RWPE2 (cell line): ENCODE measurements around the gene TFCP2.

Experiments
- ATAC-seq: fragments of 200-7000 bp; cut with Tn5 transposase; 3 replicates; pipeline ENCODE4 v1.9.1; 2021; ENCODE audit warnings: low read depth
- DNase-seq: peaks from one replicate; pipeline ENCODE4 v3.0.0-alpha.2; 2020; ENCODE audit warnings: low spot score
- H3K27ac ChIP-seq: fragments of 450-650 bp; 2 replicates; pipeline ENCODE4 v1.5.1; 2017; ENCODE audit warnings: mild to moderate bottlenecking; ENCODE audit not compliant: poor library complexity, severe bottlenecking
- H3K27me3 ChIP-seq: fragments of 250-450 bp; sonication (Bioruptor Pico); 2 replicates; pipeline ENCODE4 v1.5.1; 2021; ENCODE audit warnings: mild to moderate bottlenecking, moderate library complexity; ENCODE audit not compliant: insufficient read depth, poor library complexity, severe bottlenecking
- H3K36me3 ChIP-seq: fragments of 250-450 bp; sonication (Bioruptor Pico); 2 replicates; pipeline ENCODE4 v1.5.1; 2020; ENCODE audit warnings: low read depth, mild to moderate bottlenecking, moderate library complexity
- H3K4me1 ChIP-seq: fragments of 250-450 bp; sonication (Bioruptor Pico); 2 replicates; pipeline ENCODE4 v1.5.1; 2021; ENCODE audit warnings: mild to moderate bottlenecking, moderate library complexity; ENCODE audit not compliant: insufficient read depth, poor library complexity, severe bottlenecking
- H3K4me3 ChIP-seq: fragments of 250-450 bp; sonication (Bioruptor Pico); 2 replicates; pipeline ENCODE4 v1.5.1; 2021; ENCODE audit warnings: mild to moderate bottlenecking, moderate library complexity; ENCODE audit not compliant: severe bottlenecking
- H3K9me3 ChIP-seq: fragments of 250-450 bp; sonication (Bioruptor Pico); 2 replicates; pipeline ENCODE4 v1.5.1; 2021; ENCODE audit warnings: mild to moderate bottlenecking, moderate library complexity; ENCODE audit not compliant: severe bottlenecking
- TF ChIP-seq, protein P1 (sequence below): fragments of 450-650 bp; IDR thresholded peaks from one replicate; pipeline ENCODE4 v1.5.1; 2017; ENCODE audit warnings: mild to moderate bottlenecking, moderate library complexity; ENCODE audit not compliant: poor library complexity, severe bottlenecking

TFCP2 gene

DNA sequence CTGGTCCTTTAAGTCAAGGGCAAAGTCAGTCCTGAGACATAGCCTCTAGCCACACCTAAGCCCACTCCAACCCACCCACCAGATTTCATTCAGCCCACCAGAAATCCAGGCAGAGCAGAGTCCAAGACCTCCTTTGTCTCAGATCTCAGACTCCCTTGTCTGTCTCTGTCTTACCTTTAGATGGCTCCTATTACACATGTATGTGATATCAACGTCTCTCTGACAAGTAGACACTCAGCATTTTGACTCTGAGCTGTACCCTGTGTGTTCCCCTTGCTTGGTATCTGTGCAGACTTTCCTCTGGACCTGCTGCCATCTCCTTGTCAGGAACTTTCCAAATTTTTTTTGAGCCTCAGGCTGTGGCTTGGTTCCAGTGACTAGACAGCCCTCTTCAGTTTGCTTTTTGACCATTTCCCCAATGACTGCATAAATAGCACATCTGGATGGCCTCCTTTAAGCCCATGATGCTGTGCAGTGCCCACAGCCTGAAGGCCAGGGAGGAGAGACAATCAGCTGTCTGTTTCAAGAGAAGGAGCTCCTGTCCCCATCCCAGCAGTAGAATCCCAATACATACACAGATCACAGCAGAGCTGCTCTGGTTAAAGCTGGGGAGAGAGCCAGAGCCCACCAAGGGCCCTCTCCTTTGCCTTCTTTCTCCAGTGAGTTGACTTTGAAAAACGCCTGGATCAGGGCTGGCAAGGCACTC, 37.9 kb upstream of the TFCP2 start:
- H3K4me1 ChIP-seq: no peaks in the 10 kb centered on the region
- TF ChIP-seq, protein P1, sequence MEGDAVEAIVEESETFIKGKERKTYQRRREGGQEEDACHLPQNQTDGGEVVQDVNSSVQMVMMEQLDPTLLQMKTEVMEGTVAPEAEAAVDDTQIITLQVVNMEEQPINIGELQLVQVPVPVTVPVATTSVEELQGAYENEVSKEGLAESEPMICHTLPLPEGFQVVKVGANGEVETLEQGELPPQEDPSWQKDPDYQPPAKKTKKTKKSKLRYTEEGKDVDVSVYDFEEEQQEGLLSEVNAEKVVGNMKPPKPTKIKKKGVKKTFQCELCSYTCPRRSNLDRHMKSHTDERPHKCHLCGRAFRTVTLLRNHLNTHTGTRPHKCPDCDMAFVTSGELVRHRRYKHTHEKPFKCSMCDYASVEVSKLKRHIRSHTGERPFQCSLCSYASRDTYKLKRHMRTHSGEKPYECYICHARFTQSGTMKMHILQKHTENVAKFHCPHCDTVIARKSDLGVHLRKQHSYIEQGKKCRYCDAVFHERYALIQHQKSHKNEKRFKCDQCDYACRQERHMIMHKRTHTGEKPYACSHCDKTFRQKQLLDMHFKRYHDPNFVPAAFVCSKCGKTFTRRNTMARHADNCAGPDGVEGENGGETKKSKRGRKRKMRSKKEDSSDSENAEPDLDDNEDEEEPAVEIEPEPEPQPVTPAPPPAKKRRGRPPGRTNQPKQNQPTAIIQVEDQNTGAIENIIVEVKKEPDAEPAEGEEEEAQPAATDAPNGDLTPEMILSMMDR: no peak
- ATAC-seq (peak; percentile 27; the same call in 1 of the 3 replicates), DNase-seq (no peak)
- no peaks in the 10 kb centered on the region for H3K36me3 ChIP-seq
- H3K27me3 ChIP-seq: no peaks in the 10 kb centered on the region
- H3K27ac ChIP-seq: no peak overlapping the region
- no peak overlapping the region for H3K4me3 ChIP-seq
- no peaks in the 10 kb centered on the region for H3K9me3 ChIP-seq

DNA sequence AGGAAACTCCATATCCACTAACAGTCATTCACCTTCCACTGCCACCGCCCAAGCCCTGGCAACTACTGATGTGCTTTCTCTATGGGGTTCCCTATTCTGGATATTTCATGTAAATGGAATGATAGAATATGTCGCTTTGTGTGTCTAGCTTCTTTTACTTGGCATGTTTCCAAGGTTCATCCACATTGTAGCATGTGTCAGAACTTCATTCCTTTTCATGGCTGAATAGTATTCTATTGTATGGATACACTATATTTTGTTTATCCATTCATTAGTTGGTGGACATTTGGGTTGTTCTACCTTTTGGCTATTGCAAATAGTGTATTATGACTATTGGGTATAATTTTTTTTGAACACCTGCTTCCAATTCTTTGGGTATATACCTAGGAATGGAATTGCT, 36.3 kb upstream of the TFCP2 start:
- DNase-seq: no peak
- TF ChIP-seq, protein P1: no peak
- Histone ChIP-seq H3K27ac (no peak overlapping the region), H3K36me3 (no peaks in the 10 kb centered on the region), H3K9me3 (no peaks in the 10 kb centered on the region), H3K4me1 (no peaks in the 10 kb centered on the region), H3K4me3 (no peak overlapping the region), H3K27me3 (no peaks in the 10 kb centered on the region)
- ATAC-seq: no peak

DNA sequence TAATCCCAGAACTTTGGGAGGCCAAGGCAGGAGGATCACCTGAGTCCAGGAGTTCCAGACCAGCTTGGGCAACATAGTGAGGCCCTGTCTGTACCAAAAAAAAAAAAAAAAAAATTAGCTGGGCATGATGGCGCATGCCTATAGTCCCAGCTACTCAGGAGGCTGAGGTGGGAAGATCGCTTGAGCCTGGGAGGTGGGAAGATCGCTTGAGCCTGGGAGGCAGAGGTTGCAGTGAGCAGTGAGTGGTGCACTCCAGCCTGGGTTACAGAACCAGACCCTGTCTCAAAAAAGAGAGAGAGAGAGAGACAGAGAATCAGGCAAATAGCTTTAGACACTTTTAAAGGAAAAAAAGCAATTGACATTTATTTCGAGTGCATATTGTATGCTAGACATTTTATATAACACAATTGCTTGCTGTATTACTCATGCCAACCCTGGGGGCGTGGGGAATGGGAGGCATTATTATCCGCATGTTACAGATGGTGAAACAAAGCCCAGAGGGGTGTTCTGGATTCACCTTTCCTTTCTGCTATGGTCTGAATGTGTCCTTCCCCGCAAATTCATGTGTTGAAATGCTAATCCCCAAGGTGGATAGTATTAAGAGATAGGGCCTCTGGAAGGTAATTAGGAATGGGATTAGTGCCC, 35.2 kb upstream of the TFCP2 start:
- H3K4me1 ChIP-seq: no peaks in the 10 kb centered on the region
- DNase-seq (no peak), ATAC-seq (no peak)
- H3K4me3 ChIP-seq: no peak overlapping the region
- H3K27me3 ChIP-seq: no peaks in the 10 kb centered on the region
- no peak overlapping the region for H3K27ac ChIP-seq
- TF ChIP-seq, protein P1: no peak
- H3K9me3 ChIP-seq: no peaks in the 10 kb centered on the region
- no peaks in the 10 kb centered on the region for H3K36me3 ChIP-seq

DNA sequence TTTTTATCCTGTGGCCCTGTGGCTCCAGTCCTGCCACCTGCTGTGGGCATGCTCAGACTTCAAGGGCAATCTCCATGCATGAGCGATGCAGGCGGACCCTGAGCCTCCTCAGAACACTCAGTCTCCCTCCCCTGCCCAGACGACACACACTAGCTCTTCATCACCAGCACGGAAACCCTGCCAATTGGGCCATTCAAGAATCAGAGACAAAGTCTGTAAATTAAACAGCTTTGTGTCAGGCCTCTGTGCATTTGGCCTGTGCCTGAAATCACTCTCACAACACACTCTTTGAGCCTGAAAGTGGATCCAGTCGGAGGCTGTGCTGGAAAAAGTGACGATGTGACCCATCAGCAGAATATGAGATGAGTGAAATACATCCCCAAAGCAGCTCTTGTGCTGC, 32.4 kb upstream of the TFCP2 start:
- ATAC-seq: no peak
- TF ChIP-seq, protein P1: no peak
- Histone ChIP-seq H3K27me3 (no peaks in the 10 kb centered on the region), H3K36me3 (no peaks in the 10 kb centered on the region), H3K9me3 (no peaks in the 10 kb centered on the region), H3K27ac (no peak overlapping the region), H3K4me3 (no peak overlapping the region), H3K4me1 (no peaks in the 10 kb centered on the region)
- no peak for DNase-seq

DNA sequence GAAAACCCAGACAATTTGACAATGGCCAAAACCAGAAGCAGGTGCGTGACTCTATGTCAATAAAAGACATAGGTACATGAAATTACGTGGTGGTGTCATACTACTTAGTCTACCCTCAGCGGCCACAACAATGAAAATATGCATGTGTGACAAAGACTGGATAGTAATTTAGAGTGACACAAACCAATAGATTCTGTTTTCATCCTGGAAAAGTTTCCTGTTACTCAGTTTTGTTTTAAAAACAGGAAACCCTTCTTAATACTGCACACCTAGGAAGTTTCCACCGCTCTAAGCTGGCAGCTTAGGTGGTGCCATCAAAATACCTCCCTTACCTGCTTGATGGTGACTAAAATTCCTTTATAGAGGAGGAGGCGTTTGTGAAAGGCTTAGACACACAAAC, 29.8 kb upstream of the TFCP2 start:
- no peak overlapping the region for H3K4me3 ChIP-seq
- no peaks in the 10 kb centered on the region for H3K9me3 ChIP-seq
- H3K27me3 ChIP-seq: no peaks in the 10 kb centered on the region
- TF ChIP-seq, protein P1: no peak
- DNase-seq (no peak), ATAC-seq (no peak)
- no peaks in the 10 kb centered on the region for H3K36me3 ChIP-seq
- no peaks in the 10 kb centered on the region for H3K4me1 ChIP-seq
- H3K27ac ChIP-seq: no peak overlapping the region
